Fibroblast of lung (primary cell): ENCODE data around the gene OTOP2. TPM values are rescaled to one million over a fixed set of nuclear protein-coding genes. Genes with fewer than 3 reads are reported as not detected.

Experiments used
- DNase-seq, 2 donors: peaks; one replicate each; pipeline versions ENCODE4 v3.0.0 to v3.0.0-alpha.2; 2010; ENCODE audit warnings: low read depth in 2 of 2
- H2AFZ ChIP-seq: 2 replicates; pipeline ENCODE4 v1.5.1; 2012; ENCODE audit warnings: low read length, control low read depth, inconsistent platforms
- H3K27ac ChIP-seq: 2 replicates; pipeline ENCODE4 v1.5.1; 2011; ENCODE audit warnings: low read length, control low read depth; ENCODE audit not compliant: insufficient read depth
- H3K27me3 ChIP-seq: 2 replicates; pipeline ENCODE4 v1.5.1; 2011; ENCODE audit warnings: mild to moderate bottlenecking, low read length; ENCODE audit not compliant: control insufficient read depth, insufficient read depth
- H3K36me3 ChIP-seq: 2 replicates; pipeline ENCODE4 v1.5.1; 2011; ENCODE audit warnings: low read length; ENCODE audit not compliant: control insufficient read depth, insufficient read depth
- H3K4me1 ChIP-seq: 2 replicates; pipeline ENCODE4 v1.5.1; 2011; ENCODE audit warnings: low read length; ENCODE audit not compliant: control insufficient read depth, insufficient read depth; ENCODE audit errors: extremely low read depth
- H3K4me2 ChIP-seq: 2 replicates; pipeline ENCODE4 v1.5.1; 2011; ENCODE audit warnings: low read length, control low read depth; ENCODE audit not compliant: insufficient read depth; ENCODE audit errors: extremely low read depth
- H3K4me3 ChIP-seq, 4 experiments: fragments of 200-600 bp in 1 of 4; sonication (generic) in 1 of 4; replicated peaks in 1 of 4; 2 replicates each; pipeline ENCODE4 v1.5.1; 2011 to 2016; ENCODE audit warnings: low read length in 4 of 4, low read depth in 3 of 4, mild to moderate bottlenecking in 3 of 4, control low read depth in 2 of 4, inconsistent platforms in 1 of 4, mixed read lengths in 1 of 4; ENCODE audit not compliant: insufficient read depth in 1 of 4; ENCODE audit errors: control extremely low read depth in 1 of 4
- H3K79me2 ChIP-seq: 2 replicates; pipeline ENCODE4 v1.5.1; 2012; ENCODE audit warnings: mild to moderate bottlenecking, low read length, inconsistent platforms; ENCODE audit not compliant: control insufficient read depth, insufficient read depth
- H3K9ac ChIP-seq: 2 replicates; pipeline ENCODE4 v1.5.1; 2011; ENCODE audit warnings: mild to moderate bottlenecking, low read length, control low read depth; ENCODE audit not compliant: insufficient read depth
- H3K9me3 ChIP-seq: 2 replicates; pipeline ENCODE4 v1.5.1; 2012; ENCODE audit warnings: low read depth, low read length; ENCODE audit not compliant: control insufficient read depth, insufficient read depth
- H4K20me1 ChIP-seq: 2 replicates; pipeline ENCODE4 v1.5.1; 2011; ENCODE audit warnings: low read length; ENCODE audit not compliant: control insufficient read depth, insufficient read depth; ENCODE audit errors: extremely low read depth
- EZH2 ChIP-seq: IDR thresholded peaks from 2 replicates; pipeline ENCODE4 v1.5.1; 2012; ENCODE audit warnings: low read length, control low read depth, mild to moderate bottlenecking; ENCODE audit errors: missing control alignments
- polyA plus RNA-seq, 2 donors: library from polyadenylated mRNA; depleted of rRNA in 1 of 2; stranded (reverse) in 1 of 2; unstranded in 1 of 2; fragments of >200 nt; gene quantifications; 2 replicates each; pipeline ENCODE4 v1.2.1, GENCODE V29; 2011 to 2012; ENCODE audit warnings: missing spikeins in 1 of 2
- total RNA-seq: library from RNA; depleted of rRNA; stranded (reverse); fragments of >200 nt; gene quantifications from 2 replicates; pipeline ENCODE4 v1.2.1, GENCODE V29; 2014
- TF ChIP-seq, protein P1 (sequence below), 2 donors: IDR thresholded peaks in 1 of 2; conservative IDR thresholded peaks in 1 of 2; 1 replicate in 1 of 2; 2 replicates in 1 of 2; pipeline ENCODE4 v1.5.1; 2011 to 2012; ENCODE audit warnings: low read length in 2 of 2, control low read depth in 1 of 2, inconsistent platforms in 1 of 2, low read depth in 1 of 2, mild to moderate bottlenecking in 1 of 2

The OTOP2 gene
- total and polyA plus RNA-seq, 2 donors (not counting 1 experiment from before 2014, with no cell fraction given) = not detected

GRCh38 chr17:74892013-74892841 lies 31.8 kb upstream of the OTOP2 start:
- peak; percentile 72 for TF ChIP-seq EZH2
- TF ChIP-seq, protein P1, sequence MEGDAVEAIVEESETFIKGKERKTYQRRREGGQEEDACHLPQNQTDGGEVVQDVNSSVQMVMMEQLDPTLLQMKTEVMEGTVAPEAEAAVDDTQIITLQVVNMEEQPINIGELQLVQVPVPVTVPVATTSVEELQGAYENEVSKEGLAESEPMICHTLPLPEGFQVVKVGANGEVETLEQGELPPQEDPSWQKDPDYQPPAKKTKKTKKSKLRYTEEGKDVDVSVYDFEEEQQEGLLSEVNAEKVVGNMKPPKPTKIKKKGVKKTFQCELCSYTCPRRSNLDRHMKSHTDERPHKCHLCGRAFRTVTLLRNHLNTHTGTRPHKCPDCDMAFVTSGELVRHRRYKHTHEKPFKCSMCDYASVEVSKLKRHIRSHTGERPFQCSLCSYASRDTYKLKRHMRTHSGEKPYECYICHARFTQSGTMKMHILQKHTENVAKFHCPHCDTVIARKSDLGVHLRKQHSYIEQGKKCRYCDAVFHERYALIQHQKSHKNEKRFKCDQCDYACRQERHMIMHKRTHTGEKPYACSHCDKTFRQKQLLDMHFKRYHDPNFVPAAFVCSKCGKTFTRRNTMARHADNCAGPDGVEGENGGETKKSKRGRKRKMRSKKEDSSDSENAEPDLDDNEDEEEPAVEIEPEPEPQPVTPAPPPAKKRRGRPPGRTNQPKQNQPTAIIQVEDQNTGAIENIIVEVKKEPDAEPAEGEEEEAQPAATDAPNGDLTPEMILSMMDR (conservative IDR thresholded peaks at IDR 0.05 in 1 of 2, IDR thresholded peaks at IDR 0.05 in 1 of 2; ENCODE audit: low read depth in 1 of 2, low read length in 2 of 2) = no peak
- peaks cover 34% of the 10 kb centered on the region for H3K27me3 ChIP-seq

DNA sequence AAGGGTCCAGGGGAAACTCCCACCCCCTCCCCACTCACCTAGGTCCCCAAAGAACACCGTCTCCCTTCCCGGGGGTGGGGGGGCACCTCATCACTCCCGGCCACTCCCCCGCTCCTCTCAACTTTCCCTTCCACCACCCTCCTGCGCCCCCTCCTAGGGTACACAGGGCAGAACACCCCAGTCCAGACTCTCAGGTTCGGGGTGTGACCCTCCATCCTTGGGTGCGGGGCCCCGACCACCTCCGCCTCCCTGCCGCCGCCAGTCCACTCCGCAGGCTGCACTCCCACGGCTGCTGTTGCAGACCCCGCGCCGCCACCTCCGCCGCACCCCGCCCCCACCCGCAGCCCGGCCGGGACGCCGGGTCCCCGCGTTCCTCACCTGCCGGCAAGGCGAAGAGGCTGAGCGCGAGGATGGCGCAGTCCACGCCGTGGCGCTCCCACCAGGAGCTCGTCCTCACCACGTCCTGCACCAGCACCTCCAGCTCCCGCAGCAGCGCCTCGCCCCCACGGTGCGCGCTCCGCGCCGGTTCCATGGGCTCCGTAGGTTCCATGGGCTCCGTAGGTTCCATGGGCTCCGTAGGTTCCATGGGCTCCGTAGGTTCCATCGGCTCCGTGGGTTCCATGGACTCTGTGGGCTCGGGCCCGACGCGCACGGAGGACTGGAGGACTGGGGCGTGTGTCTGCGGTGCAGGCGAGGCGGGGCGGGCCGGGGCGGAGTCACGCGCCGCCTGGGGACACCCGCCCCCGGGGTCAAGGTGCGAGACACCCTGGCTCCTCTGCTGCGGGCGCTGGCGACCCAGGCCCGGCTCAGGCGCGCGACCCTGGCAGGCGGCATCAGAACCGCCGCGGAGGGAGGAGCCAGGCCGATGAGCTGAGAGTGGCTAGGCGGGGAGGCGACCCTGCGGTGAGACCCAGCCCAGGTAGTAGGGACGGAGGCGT lies 30.8 kb upstream of the OTOP2 start, which contains the start of gene FADS6:
FADS6 (minus strand) TSS at position 660 of the 938 bp plus-strand sequence; CDS start at position 622, 38 bp downstream.
- no peaks in the 10 kb centered on the region for H3K4me1 ChIP-seq
- no peaks in the 10 kb centered on the region for H4K20me1 ChIP-seq
- H3K79me2 ChIP-seq = no peaks in the 10 kb centered on the region
- no peaks in the 10 kb centered on the region for H3K9me3 ChIP-seq
- H3K9ac ChIP-seq = no peak within 1 kb of the TSS
- no peak for DNase-seq
- no peak within 1 kb of the TSS for H2AFZ ChIP-seq
- H3K4me2 ChIP-seq = no peak within 1 kb of the TSS
- no peak within 1 kb of the TSS for H3K4me3 ChIP-seq
- TF ChIP-seq, protein P1 (conservative IDR thresholded peaks at IDR 0.05 in 1 of 2, IDR thresholded peaks at IDR 0.05 in 1 of 2; ENCODE audit: low read depth in 1 of 2, low read length in 2 of 2) = no peak
- TF ChIP-seq EZH2 = peak; percentile 82
- no peak within 1 kb of the TSS for H3K27ac ChIP-seq
- H3K27me3 ChIP-seq = peaks cover 34% of the 10 kb centered on the region
- H3K36me3 ChIP-seq = no peaks in the 10 kb centered on the region

More at GRCh38 chr17:74892013-74892841, 31.8 kb upstream of the OTOP2 start:
- Histone ChIP-seq H3K36me3 (no peaks in the 10 kb centered on the region), H3K27ac (no peak overlapping the region), H3K4me3 (no peak overlapping the region), H3K9me3 (no peaks in the 10 kb centered on the region), H2AFZ (no peak overlapping the region), H3K9ac (no peak overlapping the region), H3K4me1 (no peaks in the 10 kb centered on the region), H4K20me1 (no peaks in the 10 kb centered on the region), H3K4me2 (no peak overlapping the region), H3K79me2 (no peaks in the 10 kb centered on the region)
- DNase-seq = no peak
